ENCODE data around the gene ZNF221. TPM values are rescaled to one million over a fixed set of nuclear protein-coding genes. Genes with fewer than 3 reads are reported as not detected.

ZNF221 gene
- total RNA-seq, 1 donor from 2014 or later = 12.2 TPM

DNA sequence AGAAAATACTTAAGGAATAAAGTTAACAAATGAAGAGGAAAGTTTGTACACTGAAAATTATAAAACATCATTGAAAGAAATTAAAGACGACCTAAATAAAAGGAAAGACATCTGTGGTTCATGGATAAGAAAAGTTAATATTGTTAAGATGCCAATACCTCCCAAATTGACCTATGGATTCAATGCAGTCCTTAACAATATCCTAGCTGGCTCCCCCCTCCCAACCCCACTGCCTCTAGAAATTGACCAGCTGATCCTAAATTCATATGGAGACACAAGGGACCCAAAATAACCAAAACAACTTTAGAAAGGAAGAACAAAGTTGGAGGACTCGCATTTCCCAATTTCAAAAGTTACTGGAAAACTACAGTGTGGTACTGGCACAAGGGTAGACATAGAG, 44.3 kb upstream of the ZNF221 start:
- DNase-seq (ENCODE audit: extremely low spot score, unreplicated experiment) = no peak
- peaks cover 44% of the 10 kb centered on the region for H3K36me3 Mint-ChIP-seq
- H3K27me3 Mint-ChIP-seq = no peaks in the 10 kb centered on the region
- peaks cover 47% of the 10 kb centered on the region for H3K9me3 Mint-ChIP-seq
- TF ChIP-seq, protein P1, sequence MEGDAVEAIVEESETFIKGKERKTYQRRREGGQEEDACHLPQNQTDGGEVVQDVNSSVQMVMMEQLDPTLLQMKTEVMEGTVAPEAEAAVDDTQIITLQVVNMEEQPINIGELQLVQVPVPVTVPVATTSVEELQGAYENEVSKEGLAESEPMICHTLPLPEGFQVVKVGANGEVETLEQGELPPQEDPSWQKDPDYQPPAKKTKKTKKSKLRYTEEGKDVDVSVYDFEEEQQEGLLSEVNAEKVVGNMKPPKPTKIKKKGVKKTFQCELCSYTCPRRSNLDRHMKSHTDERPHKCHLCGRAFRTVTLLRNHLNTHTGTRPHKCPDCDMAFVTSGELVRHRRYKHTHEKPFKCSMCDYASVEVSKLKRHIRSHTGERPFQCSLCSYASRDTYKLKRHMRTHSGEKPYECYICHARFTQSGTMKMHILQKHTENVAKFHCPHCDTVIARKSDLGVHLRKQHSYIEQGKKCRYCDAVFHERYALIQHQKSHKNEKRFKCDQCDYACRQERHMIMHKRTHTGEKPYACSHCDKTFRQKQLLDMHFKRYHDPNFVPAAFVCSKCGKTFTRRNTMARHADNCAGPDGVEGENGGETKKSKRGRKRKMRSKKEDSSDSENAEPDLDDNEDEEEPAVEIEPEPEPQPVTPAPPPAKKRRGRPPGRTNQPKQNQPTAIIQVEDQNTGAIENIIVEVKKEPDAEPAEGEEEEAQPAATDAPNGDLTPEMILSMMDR (conservative IDR thresholded peaks at IDR 0.05) = no peak
- peaks cover 7% of the 10 kb centered on the region for H3K4me1 Mint-ChIP-seq (ENCODE audit: unreplicated experiment)
- H3K4me3 Mint-ChIP-seq = no peak overlapping the region
- no peak overlapping the region for H3K27ac Mint-ChIP-seq

DNA sequence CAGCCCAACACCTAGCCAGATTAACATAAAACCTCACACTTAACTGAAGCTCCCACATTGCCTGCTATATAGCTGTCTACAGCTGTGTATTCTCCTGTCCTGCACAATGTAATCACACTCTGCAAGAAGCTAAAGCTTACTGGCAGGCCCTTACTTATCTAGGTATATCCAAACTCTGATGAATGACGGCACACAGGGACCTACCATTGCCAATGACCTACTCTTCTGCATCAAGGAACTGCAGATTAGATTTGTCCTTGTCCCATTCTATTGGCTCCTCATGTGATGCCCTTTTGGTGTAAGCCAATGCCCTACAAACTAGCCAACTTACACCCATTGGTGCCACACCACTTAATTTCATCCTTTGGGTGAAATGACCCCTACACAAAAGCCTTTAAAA, 42.4 kb upstream of the ZNF221 start:
- H3K9me3 Mint-ChIP-seq = peaks cover 52% of the 10 kb centered on the region

DNA sequence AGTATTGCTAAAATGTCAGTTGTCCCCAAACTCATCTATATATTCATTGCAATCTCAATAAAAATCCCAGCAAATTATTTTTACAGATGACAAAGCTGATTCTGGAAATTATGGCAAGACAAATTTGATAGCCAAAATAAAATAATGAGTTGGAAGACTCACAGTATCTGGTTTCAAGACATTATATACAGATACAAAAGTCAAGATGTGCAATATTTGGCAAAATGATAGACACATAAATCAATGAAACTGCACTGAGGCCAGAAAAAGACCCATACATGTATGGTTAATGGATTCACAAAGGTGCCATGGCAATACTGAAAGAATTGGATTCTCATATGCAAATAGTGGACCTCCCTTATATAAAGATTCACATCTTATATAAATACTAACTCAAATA, 40.1 kb upstream of the ZNF221 start:
- TF ChIP-seq, protein P1 (conservative IDR thresholded peaks at IDR 0.05) = no peak
- no peaks in the 10 kb centered on the region for H3K4me1 Mint-ChIP-seq (ENCODE audit: unreplicated experiment)
- peaks cover 53% of the 10 kb centered on the region for H3K9me3 Mint-ChIP-seq
- peaks cover 71% of the 10 kb centered on the region for H3K36me3 Mint-ChIP-seq
- DNase-seq (ENCODE audit: extremely low spot score, unreplicated experiment) = no peak
- no peak overlapping the region for H3K4me3 Mint-ChIP-seq
- H3K27ac Mint-ChIP-seq = no peak overlapping the region
- H3K27me3 Mint-ChIP-seq = no peaks in the 10 kb centered on the region

More for the DNA sequence above, 42.4 kb upstream of the ZNF221 start:
- Mint-ChIP-seq H3K4me1 (ENCODE audit: unreplicated experiment) (no peaks in the 10 kb centered on the region), H3K27ac (no peak overlapping the region), H3K36me3 (peaks cover 55% of the 10 kb centered on the region), H3K27me3 (no peaks in the 10 kb centered on the region), H3K4me3 (no peak overlapping the region)
- no peak for DNase-seq (ENCODE audit: extremely low spot score, unreplicated experiment)
- TF ChIP-seq, protein P1 (conservative IDR thresholded peaks at IDR 0.05) = no peak

DNA sequence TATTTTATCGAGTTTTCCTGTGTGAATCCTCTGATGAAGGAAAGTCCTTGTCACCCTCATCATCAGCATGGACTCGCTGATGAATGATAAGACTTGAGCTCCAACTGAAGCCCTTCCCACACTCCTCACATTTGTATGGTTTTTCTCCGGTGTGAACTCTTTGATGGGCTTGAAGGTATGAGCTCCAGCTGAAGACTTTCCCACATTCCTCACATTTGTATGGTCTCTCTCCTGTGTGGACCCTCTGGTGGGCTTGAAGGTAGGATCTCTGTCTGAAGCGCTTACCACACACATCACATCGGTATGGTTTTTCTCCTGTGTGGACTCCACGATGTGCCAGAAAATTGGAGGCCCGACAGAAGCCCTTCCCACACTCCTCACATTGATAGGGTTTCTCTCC, 37.6 kb upstream of the ZNF221 start:
- Mint-ChIP-seq H3K9me3 (peaks cover 43% of the 10 kb centered on the region), H3K4me1 (ENCODE audit: unreplicated experiment) (no peaks in the 10 kb centered on the region), H3K27me3 (no peaks in the 10 kb centered on the region), H3K27ac (no peak overlapping the region), H3K36me3 (peaks cover 77% of the 10 kb centered on the region), H3K4me3 (no peak overlapping the region)
- DNase-seq (ENCODE audit: extremely low spot score, unreplicated experiment) = no peak
- TF ChIP-seq, protein P1 (conservative IDR thresholded peaks at IDR 0.05) = no peak

DNA sequence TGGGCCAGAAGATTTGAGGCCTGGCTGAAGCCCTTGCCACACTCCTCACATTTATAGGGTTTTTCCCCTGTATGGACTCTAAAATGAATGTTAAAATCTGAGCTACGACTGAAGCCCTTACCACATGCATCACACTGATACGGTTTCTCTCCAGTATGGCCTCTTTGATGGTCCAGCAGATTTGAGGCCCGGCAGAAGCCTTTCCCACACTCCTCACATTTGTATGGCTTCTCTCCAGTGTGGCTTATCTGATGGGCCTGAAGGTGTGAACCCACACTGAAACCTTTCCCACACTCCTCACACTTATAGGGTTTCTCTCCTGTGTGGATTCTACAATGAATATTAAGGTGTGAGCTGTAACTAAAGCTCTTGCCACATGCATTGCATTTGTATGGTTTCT, 37.0 kb upstream of the ZNF221 start:
- Mint-ChIP-seq H3K27me3 (no peaks in the 10 kb centered on the region), H3K36me3 (peaks cover 82% of the 10 kb centered on the region), H3K4me3 (no peak overlapping the region), H3K9me3 (peaks cover 41% of the 10 kb centered on the region), H3K27ac (no peak overlapping the region), H3K4me1 (ENCODE audit: unreplicated experiment) (no peaks in the 10 kb centered on the region)
- no peak for DNase-seq (ENCODE audit: extremely low spot score, unreplicated experiment)
- TF ChIP-seq, protein P1 (conservative IDR thresholded peaks at IDR 0.05) = no peak

DNA sequence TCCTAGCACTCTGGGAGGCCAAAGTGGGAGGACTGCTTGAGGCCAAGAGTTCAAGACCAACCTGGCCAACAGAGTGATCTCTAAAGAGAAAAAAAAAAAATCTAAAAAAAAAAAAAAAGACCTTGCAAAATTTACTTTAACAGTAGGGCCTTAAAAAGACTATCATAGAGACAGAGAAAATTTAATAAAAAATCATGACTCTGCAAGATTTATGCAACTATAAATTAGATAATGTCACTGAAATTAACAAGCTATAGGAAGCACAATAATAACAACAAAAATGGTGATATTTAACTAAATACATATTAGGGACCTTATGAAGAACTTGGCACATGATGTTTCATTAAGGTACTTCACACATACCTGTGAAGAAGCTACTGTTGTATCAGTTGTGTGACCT, 27.2 kb upstream of the ZNF221 start:
- no peak for DNase-seq (ENCODE audit: extremely low spot score, unreplicated experiment)
- TF ChIP-seq, protein P1 (conservative IDR thresholded peaks at IDR 0.05) = no peak
- H3K9me3 Mint-ChIP-seq = peaks cover 6% of the 10 kb centered on the region
- H3K27me3 Mint-ChIP-seq = no peaks in the 10 kb centered on the region
- H3K36me3 Mint-ChIP-seq = peaks cover 68% of the 10 kb centered on the region
- H3K27ac Mint-ChIP-seq = no peak overlapping the region
- no peaks in the 10 kb centered on the region for H3K4me1 Mint-ChIP-seq (ENCODE audit: unreplicated experiment)
- H3K4me3 Mint-ChIP-seq = no peak overlapping the region
